GM19397 (cell line): ENCODE results near the gene IFIT2.
"Not testable (repeated sequence)": the region's sequence is repeated elsewhere in the genome, so short reads cannot be mapped to it uniquely, and the experiment has no call there.

Experiments
- ATAC-seq: cut with Tn5 transposase; IDR thresholded peaks from one replicate; pipeline ENCODE4 v1.9.1; 2021; ENCODE audit warnings: mild to moderate bottlenecking, moderate library complexity; ENCODE audit not compliant: unreplicated experiment

The IFIT2 gene

GRCh38 chr10:89301721-89302445, at the start of gene IFIT2:
IFIT2 (plus strand) TSS chr10:89302046; CDS start chr10:89302124, 78 bp downstream.
- peak; percentile 67 for ATAC-seq

GRCh38 chr10:89252225-89252585, 49.6 kb upstream of the IFIT2 start:
- ATAC-seq, result no peak

DNA sequence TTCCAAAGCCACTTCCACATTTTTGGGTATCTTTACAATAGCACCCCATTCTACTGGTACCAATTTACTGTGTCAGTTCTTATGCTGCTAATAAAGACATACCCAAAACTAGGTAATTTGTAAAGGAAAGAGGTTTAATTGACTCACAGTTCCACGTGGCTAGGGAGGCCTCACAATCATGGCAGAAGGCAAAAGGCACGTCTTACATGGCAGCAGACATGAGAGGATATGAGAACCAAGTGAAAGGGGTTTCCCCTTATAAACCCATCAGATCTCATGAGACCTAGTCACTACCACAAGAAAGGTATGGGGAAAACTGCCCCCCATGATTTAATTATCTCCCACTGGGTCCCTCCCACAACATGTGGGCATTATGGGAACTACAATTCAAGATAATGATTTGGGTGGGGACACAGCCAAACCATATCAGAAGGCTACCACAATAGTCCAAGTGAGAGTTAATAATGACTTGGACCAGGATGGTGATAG, 46.7 kb upstream of the IFIT2 start:
- not testable (repeated sequence) for ATAC-seq

GRCh38 chr10:89255793-89256192, 46.1 kb upstream of the IFIT2 start:
- no peak for ATAC-seq

GRCh38 chr10:89256340-89256739, 45.5 kb upstream of the IFIT2 start:
- ATAC-seq, result no peak

- no peak for ATAC-seq
Measured at GRCh38 chr10:89256962-89257361, 44.9 kb upstream of the IFIT2 start.

GRCh38 chr10:89257581-89257980, 44.3 kb upstream of the IFIT2 start:
- no peak for ATAC-seq

GRCh38 chr10:89258881-89259280, 43.0 kb upstream of the IFIT2 start:
- ATAC-seq, result no peak

DNA sequence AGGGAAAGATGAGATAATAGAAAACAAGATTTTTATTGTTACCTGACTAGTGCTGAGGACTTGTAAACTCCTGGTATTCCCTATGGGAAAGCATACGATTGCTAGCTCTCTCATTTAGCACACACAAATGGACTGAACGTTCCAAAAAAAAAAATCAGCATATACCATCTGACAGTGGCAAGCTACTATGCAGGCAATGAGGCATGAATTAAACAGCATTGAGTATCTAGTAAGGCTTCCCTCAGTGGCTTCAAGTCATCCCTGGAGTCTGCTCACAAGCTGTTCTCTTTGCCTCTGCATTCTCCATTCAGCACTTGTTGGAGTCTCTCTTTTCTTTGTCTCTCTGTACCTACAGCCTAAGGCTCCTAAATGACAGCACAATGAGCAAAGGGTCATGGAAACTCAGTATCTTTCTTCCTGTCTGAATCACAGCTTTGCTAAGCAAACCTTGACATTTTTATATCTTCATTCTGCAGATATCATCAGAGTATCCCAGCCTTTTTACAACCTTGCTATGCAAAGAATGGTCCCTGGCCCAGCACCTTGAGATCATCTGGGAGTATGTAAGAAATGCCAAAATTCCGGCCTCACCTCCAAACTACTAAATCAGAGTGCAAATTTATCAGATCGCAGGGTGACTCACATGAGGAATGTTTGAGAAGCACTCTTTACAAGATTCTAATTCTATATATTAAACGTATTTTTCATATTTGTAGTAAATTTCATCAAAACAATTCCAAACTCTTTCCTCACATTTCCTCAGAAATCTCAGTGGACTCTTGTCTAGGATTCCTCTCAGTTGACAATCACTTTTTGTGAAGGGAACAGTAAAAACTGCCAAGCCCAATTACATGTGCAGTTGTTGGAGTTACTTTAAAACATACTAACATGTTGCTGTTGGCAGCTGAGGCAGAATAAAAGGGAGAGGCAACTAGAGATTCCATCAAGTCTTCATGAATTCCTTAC, 39.5 kb upstream of the IFIT2 start:
- no peak for ATAC-seq

GRCh38 chr10:89263091-89263490, 38.8 kb upstream of the IFIT2 start:
- ATAC-seq, result no peak

- no peak for ATAC-seq
Measured at GRCh38 chr10:89263531-89263930, 38.3 kb upstream of the IFIT2 start.

GRCh38 chr10:89266721-89267453, 35.0 kb upstream of the IFIT2 start:
- ATAC-seq, result no peak

DNA sequence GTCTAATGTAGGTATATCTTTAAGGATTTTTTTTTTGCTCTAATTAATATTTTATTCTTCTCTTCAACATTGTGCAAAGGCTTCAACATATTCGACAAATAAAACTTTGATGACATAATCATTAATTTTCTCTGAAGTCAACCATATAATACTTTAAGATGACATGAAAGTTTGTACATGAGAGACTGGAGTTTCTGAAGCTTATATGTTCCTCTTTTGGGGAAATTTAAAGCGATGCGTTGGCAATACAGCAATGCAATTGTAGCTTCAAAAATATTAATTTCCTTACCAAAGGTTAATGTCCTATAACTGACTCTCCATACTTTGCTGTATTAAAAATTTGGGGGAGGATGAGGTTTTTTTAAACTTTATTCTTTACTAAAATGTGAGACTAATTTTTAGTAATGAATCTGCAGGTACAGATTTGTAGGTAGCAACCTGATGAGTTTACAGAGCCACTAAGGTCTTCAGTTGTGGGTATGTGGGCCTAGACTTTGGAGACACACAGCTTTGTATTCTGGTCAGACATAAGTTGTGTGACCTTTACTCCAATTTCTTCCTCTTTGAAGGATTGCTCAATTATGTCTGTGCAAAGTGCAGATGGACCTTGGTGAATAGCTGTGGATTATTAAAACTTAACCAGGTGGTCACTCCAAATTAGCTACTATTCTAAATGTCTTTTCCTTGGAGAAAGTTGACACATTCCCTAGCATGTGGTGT, 32.3 kb upstream of the IFIT2 start:
- no peak for ATAC-seq

DNA sequence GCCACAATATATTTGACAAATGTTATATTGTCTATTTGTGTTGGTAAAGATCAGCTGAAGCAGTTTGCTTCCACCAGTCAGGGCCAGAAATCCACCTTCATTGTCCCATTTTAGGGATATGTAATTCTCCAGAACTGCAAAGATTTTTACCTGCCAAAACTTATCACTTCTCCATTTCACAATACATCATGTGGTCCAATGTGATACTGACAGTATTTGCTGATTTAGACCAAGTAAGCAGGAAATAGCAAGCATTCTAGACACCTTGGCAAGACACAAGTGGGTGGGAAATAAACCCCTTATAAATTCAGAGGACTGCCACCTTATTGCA, 31.7 kb upstream of the IFIT2 start:
- ATAC-seq, result no peak

- no peak for ATAC-seq
Measured at GRCh38 chr10:89271532-89271931, 30.3 kb upstream of the IFIT2 start.

DNA sequence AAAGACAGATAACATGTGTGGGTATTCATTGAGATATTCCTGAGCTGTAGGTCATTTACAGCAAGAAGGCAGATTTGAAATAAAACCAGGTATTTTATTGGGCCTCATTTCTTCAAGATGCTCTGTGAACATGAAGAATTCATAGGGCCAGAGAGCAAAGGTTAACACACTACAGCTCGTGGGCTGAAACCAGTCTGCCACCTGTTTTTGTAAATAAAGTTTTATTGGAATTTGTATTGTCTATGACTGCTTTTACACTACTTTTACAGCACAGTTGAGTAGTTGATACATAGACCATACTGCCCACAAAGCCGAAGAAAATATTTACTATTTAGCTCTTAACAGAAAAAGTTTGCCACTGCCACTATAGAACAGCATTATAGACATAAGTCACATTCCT, 28.2 kb upstream of the IFIT2 start:
- no peak for ATAC-seq

DNA sequence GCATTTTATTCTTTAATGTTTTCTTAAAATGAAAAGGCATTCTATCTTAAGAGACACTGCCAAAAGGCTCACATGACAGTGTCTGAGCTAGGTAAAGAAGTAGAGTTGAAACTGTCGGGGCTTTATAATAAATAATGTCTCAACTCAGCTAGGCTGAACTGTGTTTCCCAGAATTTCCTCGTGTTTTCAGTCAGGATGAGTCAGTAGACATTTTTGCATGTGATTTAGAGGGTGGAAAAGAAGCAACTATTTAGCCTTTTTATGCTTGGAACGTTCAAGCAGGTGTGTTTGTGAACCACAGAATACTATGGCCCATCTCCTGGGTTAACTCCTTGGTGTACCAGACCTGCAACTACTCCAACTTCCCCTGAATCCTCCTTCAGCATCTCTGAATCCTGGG, 26.9 kb upstream of the IFIT2 start:
- ATAC-seq, result no peak

DNA sequence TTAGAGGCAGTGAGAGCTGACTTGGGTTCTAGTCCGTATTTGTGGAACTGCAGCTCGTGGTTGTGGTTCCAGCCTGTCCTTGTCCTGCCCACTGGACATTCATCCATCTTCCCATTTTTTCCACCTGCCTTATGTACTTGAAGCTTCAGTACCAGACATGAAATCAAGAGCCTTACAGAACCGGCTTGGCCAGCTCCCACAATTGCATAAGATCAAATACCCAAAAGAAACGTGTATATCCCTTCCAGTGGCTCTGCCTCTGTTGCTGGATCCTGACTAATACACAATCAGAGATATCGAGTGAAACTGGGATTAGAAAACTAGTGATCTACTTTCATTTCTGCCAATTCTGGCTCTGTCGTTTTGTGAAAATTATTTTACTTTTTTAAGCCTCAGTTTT, 26.5 kb upstream of the IFIT2 start:
- no peak for ATAC-seq

GRCh38 chr10:89278034-89278535, 23.8 kb upstream of the IFIT2 start:
- ATAC-seq, result no peak

GRCh38 chr10:89278900-89279392, 22.9 kb upstream of the IFIT2 start:
- no peak for ATAC-seq
